Esophagus (tissue), 2 donors: ENCODE results near the gene TIMM17A. TPM values are rescaled to one million over a fixed set of nuclear protein-coding genes. Genes with fewer than 3 reads are reported as not detected.
A peak's percentile ranks its signal among the peaks of the same experiment; 100 is the strongest.

Experiments
- H3K27ac ChIP-seq, 2 donors: one replicate each; pipeline ENCODE4 v1.5.1; 2013; ENCODE audit warnings: low read depth in 2 of 2, mild to moderate bottlenecking in 2 of 2, inconsistent platforms in 1 of 2, low read length in 1 of 2, moderate library complexity in 1 of 2
- H3K27me3 ChIP-seq, 2 donors: one replicate each; pipeline ENCODE4 v1.6.1; 2013; ENCODE audit warnings: low read length in 2 of 2, control low read depth in 1 of 2, mild to moderate bottlenecking in 1 of 2; ENCODE audit not compliant: insufficient read depth in 2 of 2, control insufficient read depth in 1 of 2
- H3K36me3 ChIP-seq, 2 donors: one replicate each; pipeline ENCODE4 v1.6.1; 2013; ENCODE audit warnings: low read length in 1 of 2; ENCODE audit not compliant: control insufficient read depth in 2 of 2, insufficient read depth in 2 of 2
- H3K4me1 ChIP-seq, 2 donors: one replicate each; pipeline ENCODE4 v1.6.1; 2013; ENCODE audit warnings: low read length in 1 of 2; ENCODE audit not compliant: control insufficient read depth in 2 of 2, insufficient read depth in 2 of 2
- H3K4me3 ChIP-seq, 2 donors: one replicate each; pipeline ENCODE4 v1.5.1; 2013; ENCODE audit warnings: low read length in 2 of 2, mild to moderate bottlenecking in 2 of 2, low read depth in 1 of 2, moderate library complexity in 1 of 2
- H3K9me3 ChIP-seq, 2 donors: one replicate each; pipeline ENCODE4 v1.6.1; 2013; ENCODE audit warnings: mild to moderate bottlenecking in 2 of 2, low read depth in 1 of 2, low read length in 1 of 2, moderate library complexity in 1 of 2; ENCODE audit not compliant: control insufficient read depth in 2 of 2, insufficient read depth in 1 of 2
- WGBS, 2 donors: extraction: QIAGEN DNeasy Blood & Tissue Kit; methylation state at CpG; one replicate each; pipeline ENCODE4 v1.1.7; 2013; 5-methylcytosine and 5-hydroxymethylcytosine counted together
- polyA plus RNA-seq, 2 donors: library from polyadenylated mRNA; stranded (reverse); fragments of 200-250 nt; gene quantifications; one replicate each; pipeline ENCODE4 v1.2.3, GENCODE V29; 2013
- donor health status: healthy with polysubstance abuse.
- donor health status: Bipolar disorder and iron deficiency.

TIMM17A gene
- polyA plus RNA-seq, 2 donors, result 21.7 to 37.4 TPM

DNA sequence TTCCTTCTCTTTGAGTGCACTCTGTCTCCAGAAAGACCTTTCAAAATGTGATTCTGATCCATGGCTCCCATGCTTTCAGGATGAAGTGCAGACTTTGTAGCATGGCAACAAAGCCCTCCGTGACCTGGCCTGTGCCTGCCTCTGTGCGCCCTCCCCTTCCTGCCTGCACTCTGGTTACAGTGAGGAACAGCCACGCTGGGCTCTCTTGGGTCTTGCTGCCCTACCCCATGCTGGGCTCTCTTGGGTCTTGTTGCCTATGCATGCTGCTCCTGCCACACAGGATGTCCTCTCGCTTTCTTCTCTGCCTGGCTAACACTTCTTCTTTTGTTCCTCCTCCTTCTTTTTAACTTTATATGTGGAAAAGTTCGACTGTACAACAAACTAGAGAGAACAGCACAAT is 37.0 kb upstream of the TIMM17A start:
- no peak overlapping the region for H3K4me3 ChIP-seq
- peaks cover 0 to 5% of the 10 kb centered on the region in 2 donors for H3K4me1 ChIP-seq
- WGBS, 2 donors, result 77 to 81% methylated on average over 5 of the region's 5 CpGs
- H3K36me3 ChIP-seq, result no peaks in the 10 kb centered on the region
- H3K27me3 ChIP-seq, result no peaks in the 10 kb centered on the region
- no peaks in the 10 kb centered on the region for H3K9me3 ChIP-seq
- H3K27ac ChIP-seq, result peak overlapping the region; percentile 66 to 83

DNA sequence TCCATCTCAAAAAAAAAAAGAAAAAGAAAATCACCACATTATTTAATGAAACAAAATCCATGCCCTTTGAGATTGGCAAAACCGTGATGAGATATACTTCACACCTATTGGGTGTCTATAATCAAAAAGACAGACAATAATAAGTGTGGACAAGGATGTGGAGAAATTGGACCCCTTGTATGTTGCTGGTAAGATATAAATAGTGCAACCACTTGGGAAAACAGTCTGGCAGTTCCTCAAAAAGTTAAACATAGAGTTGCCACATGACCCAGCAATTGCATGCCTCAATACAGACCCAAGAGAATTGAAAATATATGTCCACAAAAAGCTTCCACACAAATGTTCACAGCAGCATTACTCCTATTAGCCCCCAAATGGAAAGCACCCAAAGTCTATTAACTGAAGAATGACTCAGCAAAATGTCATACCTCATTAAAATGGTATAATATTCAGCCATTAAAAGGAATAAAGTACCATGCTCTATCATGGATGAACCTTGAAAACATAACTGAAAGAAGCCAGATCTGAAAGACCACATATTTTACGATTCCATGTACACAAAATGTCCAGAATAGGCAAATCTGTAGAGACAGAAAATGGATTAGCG is 33.2 kb upstream of the TIMM17A start:
- H3K4me1 ChIP-seq, result peaks cover 0 to 2% of the 10 kb centered on the region in 2 donors
- no peaks in the 10 kb centered on the region for H3K9me3 ChIP-seq
- 92 to 93% methylated on average over 3 of the region's 3 CpGs for WGBS, 2 donors
- no peak overlapping the region for H3K4me3 ChIP-seq
- no peak overlapping the region for H3K27ac ChIP-seq
- H3K36me3 ChIP-seq, result no peaks in the 10 kb centered on the region
- H3K27me3 ChIP-seq, result no peaks in the 10 kb centered on the region

DNA sequence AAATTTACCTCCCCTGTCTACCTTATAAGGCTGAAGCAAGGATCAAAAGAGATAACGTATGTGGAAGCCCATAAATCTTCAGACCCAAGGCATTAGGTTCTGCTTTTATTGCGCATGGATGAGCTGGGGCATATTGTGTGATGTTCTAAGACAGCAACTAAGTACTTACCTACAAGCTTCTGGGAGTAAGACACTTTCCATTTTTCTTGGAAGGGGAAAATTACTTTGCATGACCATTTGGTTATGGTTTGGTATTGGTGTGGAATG is 30.1 kb upstream of the TIMM17A start:
- 69 to 76% methylated on average over 2 of the region's 2 CpGs for WGBS, 2 donors
- H3K27ac ChIP-seq, result no peak overlapping the region
- H3K36me3 ChIP-seq, result no peaks in the 10 kb centered on the region
- H3K27me3 ChIP-seq, result no peaks in the 10 kb centered on the region
- peaks cover 0 to 4% of the 10 kb centered on the region in 2 donors for H3K4me1 ChIP-seq
- no peak overlapping the region for H3K4me3 ChIP-seq
- no peaks in the 10 kb centered on the region for H3K9me3 ChIP-seq

DNA sequence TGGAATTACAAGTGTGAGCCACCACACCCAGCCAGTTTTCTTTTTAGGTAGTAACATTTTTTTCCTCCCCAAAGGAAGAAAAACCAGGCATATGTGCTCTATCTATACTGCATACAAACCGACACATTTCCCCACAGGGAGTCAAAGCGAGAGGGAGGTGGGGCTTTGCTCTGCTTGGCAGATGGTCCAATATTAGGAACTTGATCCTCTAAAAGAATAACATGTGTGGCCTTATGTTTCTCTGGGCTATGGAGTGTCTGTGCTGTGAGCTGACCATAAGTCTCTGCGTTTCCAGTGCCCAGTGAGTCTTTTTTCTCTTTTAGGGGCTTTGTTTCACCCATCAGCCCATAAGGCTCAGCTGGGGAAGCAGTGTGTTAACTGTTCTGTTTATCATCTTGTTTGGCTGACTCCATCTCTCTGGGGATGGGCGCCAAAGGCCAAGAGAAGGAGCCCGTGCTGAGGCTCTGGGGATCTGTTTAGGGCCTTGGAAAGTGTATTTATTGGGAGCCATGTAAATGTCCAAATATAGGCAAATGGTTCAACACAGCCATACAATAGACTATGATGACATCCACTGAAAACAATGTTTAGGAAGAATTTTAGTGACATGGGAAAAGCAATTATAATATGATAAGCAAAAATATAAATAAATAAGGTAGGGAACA is 29.2 kb upstream of the TIMM17A start:
- Histone ChIP-seq H3K27me3 (no peaks in the 10 kb centered on the region), H3K4me1 (peaks cover 0 to 4% of the 10 kb centered on the region in 2 donors), H3K4me3 (no peak overlapping the region), H3K27ac (peak overlapping the region; percentile 8 to 34), H3K36me3 (no peaks in the 10 kb centered on the region), H3K9me3 (no peaks in the 10 kb centered on the region)
- 70 to 72% methylated on average over 5 of the region's 5 CpGs for WGBS, 2 donors

DNA sequence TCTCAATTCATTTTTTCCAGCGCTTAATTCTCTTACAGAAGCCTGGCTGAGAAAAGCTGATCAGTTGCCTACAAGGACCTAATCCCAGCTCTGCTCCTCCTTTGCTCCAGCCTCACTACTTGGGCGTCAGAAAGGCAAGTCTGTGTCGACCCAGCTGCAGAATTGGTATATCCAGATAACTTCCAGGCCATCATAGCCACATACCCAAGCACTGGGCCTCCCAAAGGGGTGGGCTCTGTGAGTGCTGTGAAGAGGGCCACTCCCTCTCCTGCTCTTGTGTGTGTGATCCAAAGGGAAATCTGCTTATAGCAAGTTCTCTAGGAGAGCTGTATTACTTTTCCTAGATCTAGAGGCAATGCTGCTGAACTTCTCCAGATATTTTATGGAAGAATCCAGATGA is 27.0 kb upstream of the TIMM17A start:
- H3K4me1 ChIP-seq, result peaks cover 0 to 4% of the 10 kb centered on the region in 2 donors
- H3K9me3 ChIP-seq, result no peaks in the 10 kb centered on the region
- no peaks in the 10 kb centered on the region for H3K36me3 ChIP-seq
- no peak overlapping the region for H3K4me3 ChIP-seq
- WGBS, 2 donors, result 85 to 89% methylated on average over 3 of the region's 3 CpGs
- no peak overlapping the region for H3K27ac ChIP-seq
- no peaks in the 10 kb centered on the region for H3K27me3 ChIP-seq

DNA sequence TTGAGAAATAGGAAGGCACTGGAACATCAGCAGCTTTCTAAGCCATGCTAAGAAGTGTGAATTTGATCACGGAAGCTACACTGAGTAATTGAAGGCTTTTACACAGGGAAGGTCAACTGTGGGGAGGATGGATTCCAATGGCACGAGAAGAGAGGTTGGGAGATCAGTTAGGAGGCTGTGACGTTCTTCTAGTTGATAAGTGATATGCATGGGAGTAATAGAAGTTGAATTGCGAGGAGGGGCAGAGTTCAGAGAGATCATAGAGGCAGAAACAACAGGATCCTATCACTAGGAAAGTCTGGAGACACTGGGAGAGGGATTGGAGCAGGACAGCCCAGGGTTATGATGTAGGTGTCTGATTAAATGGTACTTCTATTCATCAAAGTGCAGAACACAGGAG is 25.2 kb upstream of the TIMM17A start:
- Histone ChIP-seq H3K4me3 (no peak overlapping the region), H3K9me3 (no peaks in the 10 kb centered on the region), H3K27me3 (no peaks in the 10 kb centered on the region), H3K4me1 (peaks cover 5 to 9% of the 10 kb centered on the region in 2 donors), H3K27ac (no peak overlapping the region), H3K36me3 (no peaks in the 10 kb centered on the region)
- 65 to 72% methylated on average over 4 of the region's 4 CpGs for WGBS, 2 donors

DNA sequence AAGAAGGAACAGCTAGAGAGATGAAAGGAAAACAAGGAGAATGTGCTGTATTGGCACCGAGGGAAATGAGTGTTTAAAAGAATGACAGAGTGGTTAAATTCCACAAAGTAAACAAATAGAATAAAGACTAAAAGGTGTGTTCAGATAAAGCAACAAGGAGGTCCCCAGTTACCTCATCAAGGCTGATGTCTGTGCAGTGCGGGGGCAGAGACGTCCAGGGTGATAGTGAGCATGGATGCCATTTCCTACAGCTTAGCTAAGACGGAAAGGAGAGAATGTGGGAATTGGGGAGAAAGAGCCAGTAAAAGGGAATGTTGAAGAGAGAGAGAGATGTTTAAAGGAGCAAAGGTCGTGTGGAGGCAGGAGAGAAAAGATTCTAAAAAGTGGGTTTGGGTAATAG is 24.5 kb upstream of the TIMM17A start:
- H3K4me1 ChIP-seq, result peaks cover 5 to 9% of the 10 kb centered on the region in 2 donors
- no peaks in the 10 kb centered on the region for H3K27me3 ChIP-seq
- H3K9me3 ChIP-seq, result no peaks in the 10 kb centered on the region
- WGBS, 2 donors, result 62 to 65% methylated on average over 5 of the region's 5 CpGs
- no peaks in the 10 kb centered on the region for H3K36me3 ChIP-seq
- H3K4me3 ChIP-seq, result no peak overlapping the region
- H3K27ac ChIP-seq, result no peak overlapping the region

DNA sequence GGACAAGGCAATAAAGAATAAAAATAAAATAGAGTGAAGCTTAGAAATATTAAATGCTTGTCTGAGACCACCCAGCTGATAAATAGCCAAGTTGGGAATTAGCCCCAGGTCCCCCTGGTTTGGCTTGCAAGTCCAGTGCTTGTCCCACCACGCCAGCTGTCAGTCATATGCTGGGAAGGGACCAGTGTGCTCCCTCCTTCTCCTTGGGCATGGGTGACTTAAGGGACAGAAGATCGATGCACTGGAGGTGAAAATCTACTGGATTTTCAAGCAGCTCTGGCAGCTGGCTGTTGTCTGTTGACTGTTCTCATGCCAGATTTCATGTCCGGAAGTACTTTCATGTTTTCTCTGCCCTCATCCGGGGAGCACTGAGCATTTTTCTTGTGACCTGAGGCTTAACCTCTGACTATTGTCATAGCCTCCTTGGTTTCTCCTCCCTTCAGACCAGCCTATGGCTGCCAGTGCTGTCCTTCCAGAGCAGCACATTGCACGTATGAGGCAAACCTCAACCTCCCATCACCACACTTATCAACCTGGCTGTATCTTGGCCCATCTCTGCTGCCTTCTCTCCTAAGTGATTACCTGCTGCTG is 21.4 kb upstream of the TIMM17A start:
- Histone ChIP-seq H3K4me3 (no peak overlapping the region), H3K4me1 (peaks cover 5 to 9% of the 10 kb centered on the region in 2 donors), H3K9me3 (no peaks in the 10 kb centered on the region), H3K27ac (peak overlapping the region in 1 of 2 donors; percentile 24), H3K36me3 (no peaks in the 10 kb centered on the region), H3K27me3 (no peaks in the 10 kb centered on the region)
- WGBS, 2 donors, result 34 to 58% methylated on average over 5 of the region's 5 CpGs

DNA sequence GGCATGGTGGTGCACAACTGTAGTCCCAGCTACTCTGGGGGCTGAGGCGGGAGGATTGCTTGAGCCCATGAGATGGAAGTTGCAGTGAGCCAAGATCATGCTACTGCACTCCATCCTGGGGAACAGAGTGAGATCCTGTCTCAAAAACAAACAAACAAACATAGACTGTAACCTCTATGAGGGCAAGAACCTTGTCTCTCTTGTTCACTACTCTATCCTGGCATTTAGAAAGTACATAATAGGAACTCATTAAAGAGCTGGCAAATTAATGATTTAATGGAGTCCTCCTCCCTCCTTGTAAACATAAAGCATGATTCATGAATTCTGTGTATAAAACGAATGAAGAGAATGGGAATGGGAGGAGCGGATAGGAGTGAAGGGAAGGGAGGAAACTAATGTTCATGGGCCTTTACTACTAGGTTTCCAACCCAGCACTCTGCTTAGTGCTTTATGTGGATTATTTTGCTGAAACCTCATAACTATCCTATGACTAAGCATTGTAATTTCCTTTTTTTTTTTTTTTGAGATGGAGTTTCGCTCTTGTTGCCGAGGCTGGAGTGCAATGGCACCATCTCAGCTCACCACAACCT is 17.6 kb upstream of the TIMM17A start:
- Histone ChIP-seq H3K27ac (peak overlapping the region in 1 of 2 donors; percentile 21), H3K9me3 (no peaks in the 10 kb centered on the region), H3K4me1 (peaks cover 4 to 8% of the 10 kb centered on the region in 2 donors), H3K36me3 (no peaks in the 10 kb centered on the region), H3K27me3 (no peaks in the 10 kb centered on the region), H3K4me3 (no peak overlapping the region)
- WGBS, 2 donors, result 55 to 59% methylated on average over 5 of the region's 5 CpGs
